Spleen (tissue), 11 donors: ENCODE data around the gene OTUB1. TPM values are rescaled to one million over a fixed set of nuclear protein-coding genes. Genes with fewer than 3 reads are reported as not detected.

ENCODE experiments used
- DNase-seq: peaks from one replicate; pipeline ENCODE4 v3.0.0-alpha.2; 2020
- H3K27ac ChIP-seq, 8 donors: fragments of 200-600 bp; sonication (generic) in 7 of 8; 1 replicate in 4 of 8; 2 replicates in 4 of 8; pipeline versions ENCODE4 v1.5.0 to v1.8.0; 2016 to 2021; ENCODE audit warnings: inconsistent platforms in 4 of 8, mild to moderate bottlenecking in 4 of 8, moderate library complexity in 1 of 8
- H3K27me3 ChIP-seq, 7 donors: fragments of 200-600 bp; sonication (generic) in 6 of 7; replicated peaks in 1 of 7; 1 replicate in 4 of 7; 2 replicates in 3 of 7; pipeline versions ENCODE4 v1.5.0 to v1.8.0; 2016 to 2021; ENCODE audit warnings: inconsistent platforms in 3 of 7, mild to moderate bottlenecking in 1 of 7
- H3K36me3 ChIP-seq, 6 donors: fragments of 200-600 bp; sonication (generic) in 5 of 6; 1 replicate in 4 of 6; 2 replicates in 2 of 6; pipeline versions ENCODE4 v1.5.0 to v1.8.0; 2016 to 2021; ENCODE audit warnings: inconsistent platforms in 2 of 6
- H3K4me1 ChIP-seq, 6 donors: fragments of 200-600 bp; sonication (generic) in 5 of 6; 1 replicate in 3 of 6; 2 replicates in 3 of 6; pipeline versions ENCODE4 v1.5.0 to v1.8.0; 2016 to 2021; ENCODE audit warnings: inconsistent platforms in 3 of 6
- H3K4me3 ChIP-seq, 8 donors: fragments of 200-600 bp; sonication (generic) in 7 of 8; 1 replicate in 4 of 8; 2 replicates in 4 of 8; pipeline versions ENCODE4 v1.5.0 to v1.8.0; 2016 to 2021; ENCODE audit warnings: inconsistent platforms in 4 of 8, mild to moderate bottlenecking in 4 of 8, moderate library complexity in 2 of 8
- H3K9me3 ChIP-seq, 8 donors: fragments of 200-600 bp; sonication (generic) in 7 of 8; 1 replicate in 4 of 8; 2 replicates in 4 of 8; pipeline versions ENCODE4 v1.5.0 to v1.8.0; 2016 to 2021; ENCODE audit warnings: inconsistent platforms in 4 of 8
- POLR2A ChIP-seq, 3 donors: fragments of 450-650 bp; IDR thresholded peaks; one replicate each; pipeline ENCODE4 v1.5.1; 2017; ENCODE audit warnings: antibody characterized with exemption in 3 of 3, mild to moderate bottlenecking in 1 of 3
- POLR2AphosphoS5 ChIP-seq, 3 donors: sonication (generic); formaldehyde crosslinking; IDR thresholded peaks; one replicate each; pipeline ENCODE4 v1.5.1; 2017; ENCODE audit warnings: antibody characterized with exemption in 3 of 3
- WGBS, 5 donors: extraction: QIAGEN DNeasy Blood & Tissue Kit in 3 of 5; methylation state at CpG; one replicate each; pipeline versions ENCODE4 v1.1.5 to v1.1.7; 2013 to 2018; 5-methylcytosine and 5-hydroxymethylcytosine counted together
- intact Hi-C: fragments of 100-400 bp; cut with DNase I; formaldehyde crosslinking; loops from one replicate; pipeline ENCODE4 v1.15.0; 2023; ENCODE audit warnings: low total_unique reads
- polyA plus RNA-seq, 3 donors: library from polyadenylated mRNA; stranded (reverse); fragments of 200-250 nt; gene quantifications; one replicate each; pipeline ENCODE4 v1.2.1, GENCODE V29; 2013
- total RNA-seq, 7 donors: library from RNA; depleted of rRNA in 3 of 7; stranded (reverse); fragments of >200 nt in 3 of 7; fragmentation: NEBNext Ultra II Directional in 4 of 7; extraction: Animal tissue kit (Norgen Biotek cat#: 25700) in 4 of 7; gene quantifications; one replicate each; pipeline versions ENCODE4 v1.1.0 to v1.2.1, GENCODE V29; 2016 to 2021
- TF ChIP-seq, protein P1 (sequence below), 11 experiments: fragments of 200-600 bp in 7 of 11; fragments of 450-650 bp in 4 of 11; sonication (generic) in 4 of 11; IDR thresholded peaks in 8 of 11; conservative IDR thresholded peaks in 3 of 11; 1 replicate in 7 of 11; 2 replicates in 4 of 11; pipeline versions ENCODE4 v1.4.0 to v1.8.0; 2016 to 2021; ENCODE audit warnings: antibody characterized with exemption in 11 of 11, inconsistent platforms in 4 of 11, mild to moderate bottlenecking in 1 of 11
- donor health status: healthy with polysubstance abuse.
- donor health status: DM: no; HTN: no; CAD: no; lungs with moderate emphysema.
- donor health status: DM: no; HTN: no; CAD: no.
- donor health status: Bipolar disorder and iron deficiency.
- donor health status: healthy.
- donor health status: DM: no; HTN: no; CAD: no.
- donor health status: DM: yes; HTN: yes; CAD: no.

The OTUB1 gene
- total and polyA plus RNA-seq, 10 donors, result 56.1 to 89.7 (median 63.5) TPM

DNA sequence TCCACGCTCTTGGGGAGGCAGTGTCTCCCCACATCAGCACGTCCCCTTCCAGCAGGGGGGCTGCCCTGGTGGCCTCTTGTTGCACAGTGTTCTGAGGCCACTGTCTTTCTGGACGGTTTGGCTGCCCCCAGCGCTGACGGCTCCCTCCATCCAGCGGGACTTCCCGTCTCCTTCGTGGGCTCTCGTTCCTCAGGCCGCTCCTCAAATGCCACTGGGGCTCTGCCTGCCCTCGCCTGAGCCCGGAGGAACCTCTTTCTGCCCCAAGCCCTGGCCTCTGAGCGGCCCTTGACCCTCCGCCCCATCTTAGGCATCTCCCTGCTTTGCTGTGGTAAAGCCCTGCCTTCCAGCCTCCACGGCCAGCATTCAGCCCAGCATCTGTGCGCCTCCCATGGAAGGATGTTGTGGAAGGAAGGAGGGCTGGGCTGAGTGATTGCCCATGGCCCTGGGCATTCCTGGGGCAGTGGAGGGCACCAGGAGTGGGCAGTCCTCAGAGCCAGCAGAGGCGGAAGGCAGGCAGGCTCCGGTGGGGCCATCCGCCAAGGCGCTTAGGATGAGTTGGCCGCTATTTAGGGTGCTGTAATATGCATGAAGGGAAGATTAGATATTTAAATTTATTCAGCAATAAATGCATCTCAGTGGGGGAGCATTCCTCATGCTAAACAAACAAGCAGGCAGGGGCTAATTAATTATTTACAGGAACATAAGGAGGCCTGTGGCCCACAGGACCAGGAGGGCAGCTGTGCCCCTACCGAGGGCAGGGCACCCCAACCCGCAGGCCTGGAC, 17.8 kb downstream of the OTUB1 start:
- no peak overlapping the region for H3K4me3 ChIP-seq
- peaks cover 0 to 2% (median 0%) of the 10 kb centered on the region in 6 donors for H3K36me3 ChIP-seq
- peak overlapping the region; percentile 46 to 84 (median 68) for H3K27ac ChIP-seq
- H3K9me3 ChIP-seq, result no peaks in the 10 kb centered on the region
- intact Hi-C loops, result no loop called here
- WGBS, 5 donors, result 45 to 68% (median 58%) methylated on average over 21 to 23 of the region's 23 CpGs
- peak; percentile 84 for DNase-seq
- TF ChIP-seq POLR2A (IDR thresholded peaks at IDR 0.05) (no peak), POLR2AphosphoS5 (IDR thresholded peaks at IDR 0.05) (peak; percentile 83 to 87 (median 85))
- TF ChIP-seq, protein P1, sequence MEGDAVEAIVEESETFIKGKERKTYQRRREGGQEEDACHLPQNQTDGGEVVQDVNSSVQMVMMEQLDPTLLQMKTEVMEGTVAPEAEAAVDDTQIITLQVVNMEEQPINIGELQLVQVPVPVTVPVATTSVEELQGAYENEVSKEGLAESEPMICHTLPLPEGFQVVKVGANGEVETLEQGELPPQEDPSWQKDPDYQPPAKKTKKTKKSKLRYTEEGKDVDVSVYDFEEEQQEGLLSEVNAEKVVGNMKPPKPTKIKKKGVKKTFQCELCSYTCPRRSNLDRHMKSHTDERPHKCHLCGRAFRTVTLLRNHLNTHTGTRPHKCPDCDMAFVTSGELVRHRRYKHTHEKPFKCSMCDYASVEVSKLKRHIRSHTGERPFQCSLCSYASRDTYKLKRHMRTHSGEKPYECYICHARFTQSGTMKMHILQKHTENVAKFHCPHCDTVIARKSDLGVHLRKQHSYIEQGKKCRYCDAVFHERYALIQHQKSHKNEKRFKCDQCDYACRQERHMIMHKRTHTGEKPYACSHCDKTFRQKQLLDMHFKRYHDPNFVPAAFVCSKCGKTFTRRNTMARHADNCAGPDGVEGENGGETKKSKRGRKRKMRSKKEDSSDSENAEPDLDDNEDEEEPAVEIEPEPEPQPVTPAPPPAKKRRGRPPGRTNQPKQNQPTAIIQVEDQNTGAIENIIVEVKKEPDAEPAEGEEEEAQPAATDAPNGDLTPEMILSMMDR (IDR thresholded peaks at IDR 0.05 in 8 of 11, conservative IDR thresholded peaks at IDR 0.05 in 3 of 11), result no peak
- H3K4me1 ChIP-seq, result peaks cover 46 to 100% (median 81%) of the 10 kb centered on the region in 6 donors
- peaks cover 0 to 66% (median 0%) of the 10 kb centered on the region in 7 donors for H3K27me3 ChIP-seq

DNA sequence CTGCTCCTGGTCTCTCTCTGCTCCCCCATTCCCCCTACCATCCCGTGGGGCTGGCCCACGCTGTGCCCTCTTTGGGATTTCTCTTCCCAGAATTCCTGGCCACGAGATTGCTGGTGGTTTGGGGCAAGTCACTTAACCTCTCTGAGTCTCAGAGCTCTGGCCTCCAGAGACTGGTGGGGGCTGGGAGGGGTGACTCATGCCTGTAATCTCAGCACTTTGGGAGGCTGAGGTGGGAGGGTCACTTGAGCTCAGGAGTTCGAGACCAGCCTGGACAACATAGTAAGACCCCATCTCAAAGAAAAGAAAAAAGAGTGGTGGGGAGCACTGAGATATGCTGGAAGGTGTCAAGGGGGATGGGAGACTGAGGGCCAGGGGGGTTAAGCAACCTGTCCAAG, 18.3 kb downstream of the OTUB1 start:
- no peak overlapping the region for H3K4me3 ChIP-seq
- no peak for TF ChIP-seq POLR2AphosphoS5 (IDR thresholded peaks at IDR 0.05)
- no peaks in the 10 kb centered on the region for H3K36me3 ChIP-seq
- no peak for DNase-seq
- H3K27me3 ChIP-seq, result peaks cover 0 to 64% (median 0%) of the 10 kb centered on the region in 7 donors
- H3K27ac ChIP-seq, result peak overlapping the region in 5 of 8 donors; percentile 67 to 84 (median 76)
- WGBS, 5 donors, result 59 to 66% (median 59%) methylated on average over 4 of the region's 4 CpGs
- no peaks in the 10 kb centered on the region for H3K9me3 ChIP-seq
- peaks cover 40 to 98% (median 78%) of the 10 kb centered on the region in 6 donors for H3K4me1 ChIP-seq
- intact Hi-C loops, result no loop called here

DNA sequence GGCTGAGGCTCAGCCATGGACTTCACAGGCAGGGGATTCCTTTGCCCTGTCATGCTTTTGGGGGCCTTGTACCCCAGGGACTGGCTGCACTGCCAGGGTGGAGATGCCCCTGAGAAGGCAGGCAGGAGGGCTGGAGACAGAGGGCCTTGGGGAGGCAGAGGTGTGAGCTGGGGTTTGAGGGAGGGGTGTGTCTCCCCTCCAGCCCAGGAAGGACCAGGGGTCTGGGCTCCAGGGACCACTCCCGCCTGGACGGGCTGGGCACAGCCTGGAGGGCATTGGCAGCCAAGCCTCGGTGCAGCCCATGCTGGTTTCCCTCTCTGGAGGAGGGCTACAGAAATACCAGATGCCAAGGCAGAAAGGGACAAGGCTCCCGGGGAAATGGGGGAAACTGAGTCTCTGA, 19.5 kb downstream of the OTUB1 start:
- Histone ChIP-seq H3K36me3 (no peaks in the 10 kb centered on the region), H3K9me3 (no peaks in the 10 kb centered on the region), H3K27me3 (peaks cover 0 to 53% (median 0%) of the 10 kb centered on the region in 7 donors), H3K4me3 (no peak overlapping the region), H3K27ac (no peak overlapping the region), H3K4me1 (peaks cover 34 to 87% (median 67%) of the 10 kb centered on the region in 6 donors)
- 40 to 94% (median 81%) methylated on average over 1 to 4 of the region's 4 CpGs for WGBS, 5 donors
- intact Hi-C loops, result no loop called here
- TF ChIP-seq, protein P1 (IDR thresholded peaks at IDR 0.05 in 8 of 11, conservative IDR thresholded peaks at IDR 0.05 in 3 of 11), result no peak
- TF ChIP-seq POLR2A (IDR thresholded peaks at IDR 0.05) (no peak), POLR2AphosphoS5 (IDR thresholded peaks at IDR 0.05) (no peak)
- DNase-seq, result no peak

DNA sequence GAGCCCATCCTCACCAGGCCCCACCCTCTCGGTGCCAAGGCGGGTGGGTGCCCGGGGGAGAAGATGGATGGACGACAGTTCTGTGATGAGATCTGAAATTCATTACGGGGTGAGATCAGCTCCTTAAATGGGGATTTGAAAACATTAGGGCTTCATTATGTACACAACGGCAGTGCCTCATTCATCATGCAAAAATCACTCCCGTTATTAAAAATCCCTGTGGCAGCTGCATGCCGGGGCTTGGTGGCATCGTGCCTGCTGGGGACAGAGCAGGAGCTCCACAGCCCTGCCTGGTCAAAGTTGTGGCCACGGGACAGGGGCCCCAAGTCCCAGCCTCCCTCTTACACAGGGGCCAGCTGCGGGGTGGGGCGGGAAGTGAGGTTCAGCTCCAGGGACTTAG, 20.2 kb downstream of the OTUB1 start:
- Histone ChIP-seq H3K36me3 (no peaks in the 10 kb centered on the region), H3K27me3 (peaks cover 0 to 46% (median 0%) of the 10 kb centered on the region in 7 donors), H3K27ac (no peak overlapping the region), H3K4me1 (peaks cover 28 to 79% (median 60%) of the 10 kb centered on the region in 6 donors), H3K4me3 (no peak overlapping the region), H3K9me3 (no peaks in the 10 kb centered on the region)
- intact Hi-C loops, result no loop called here
- DNase-seq, result no peak
- 54 to 82% (median 69%) methylated on average over 7 to 12 of the region's 12 CpGs for WGBS, 5 donors
- no peak for TF ChIP-seq POLR2A (IDR thresholded peaks at IDR 0.05)
- TF ChIP-seq, protein P1 (IDR thresholded peaks at IDR 0.05 in 8 of 11, conservative IDR thresholded peaks at IDR 0.05 in 3 of 11), result no peak
- no peak for TF ChIP-seq POLR2AphosphoS5 (IDR thresholded peaks at IDR 0.05)
